ENCODE measurements around the gene EIF2AK2.

EIF2AK2 gene

GRCh38 chr2:37132914-37133313 lies 23.9 kb downstream of the EIF2AK2 start:
- TF ChIP-seq, protein P1, sequence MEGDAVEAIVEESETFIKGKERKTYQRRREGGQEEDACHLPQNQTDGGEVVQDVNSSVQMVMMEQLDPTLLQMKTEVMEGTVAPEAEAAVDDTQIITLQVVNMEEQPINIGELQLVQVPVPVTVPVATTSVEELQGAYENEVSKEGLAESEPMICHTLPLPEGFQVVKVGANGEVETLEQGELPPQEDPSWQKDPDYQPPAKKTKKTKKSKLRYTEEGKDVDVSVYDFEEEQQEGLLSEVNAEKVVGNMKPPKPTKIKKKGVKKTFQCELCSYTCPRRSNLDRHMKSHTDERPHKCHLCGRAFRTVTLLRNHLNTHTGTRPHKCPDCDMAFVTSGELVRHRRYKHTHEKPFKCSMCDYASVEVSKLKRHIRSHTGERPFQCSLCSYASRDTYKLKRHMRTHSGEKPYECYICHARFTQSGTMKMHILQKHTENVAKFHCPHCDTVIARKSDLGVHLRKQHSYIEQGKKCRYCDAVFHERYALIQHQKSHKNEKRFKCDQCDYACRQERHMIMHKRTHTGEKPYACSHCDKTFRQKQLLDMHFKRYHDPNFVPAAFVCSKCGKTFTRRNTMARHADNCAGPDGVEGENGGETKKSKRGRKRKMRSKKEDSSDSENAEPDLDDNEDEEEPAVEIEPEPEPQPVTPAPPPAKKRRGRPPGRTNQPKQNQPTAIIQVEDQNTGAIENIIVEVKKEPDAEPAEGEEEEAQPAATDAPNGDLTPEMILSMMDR (IDR thresholded peaks at IDR 0.05; ENCODE audit: borderline replicate concordance, control extremely low read depth, extremely low read depth, insufficient read depth, missing control alignments): no peak
- in situ Hi-C loops (cut with MboI; ENCODE audit: low sequenced_read_pairs, unreplicated experiment): no loop called here
- no peak for DNase-seq (ENCODE audit: low spot score)

DNA sequence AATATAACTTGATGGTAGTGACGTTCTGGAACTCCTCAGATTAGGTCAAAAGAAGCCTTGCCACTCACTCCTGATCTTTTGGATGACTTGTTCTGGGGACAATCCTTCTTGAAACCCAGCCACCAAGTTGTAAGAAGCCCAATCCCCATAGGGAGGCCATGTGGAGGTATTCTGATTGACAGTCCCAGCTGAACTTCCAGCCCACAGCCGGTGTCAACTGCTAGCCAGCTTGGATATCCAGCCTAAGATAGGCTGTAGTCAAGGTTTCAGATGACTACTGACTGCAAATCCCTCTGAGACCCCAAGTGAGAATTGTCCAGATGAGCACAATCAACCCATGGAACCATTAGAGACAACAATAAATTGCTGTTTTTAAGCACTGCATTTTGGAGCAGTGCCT lies 31.4 kb downstream of the EIF2AK2 start:
- in situ Hi-C loops (cut with MboI; ENCODE audit: low sequenced_read_pairs, unreplicated experiment): no loop called here
- TF ChIP-seq, protein P1 (IDR thresholded peaks at IDR 0.05; ENCODE audit: borderline replicate concordance, control extremely low read depth, extremely low read depth, insufficient read depth, missing control alignments): no peak
- DNase-seq (ENCODE audit: low spot score): no peak

GRCh38 chr2:37119157-37119556 lies 37.6 kb downstream of the EIF2AK2 start:
- no peak for DNase-seq (ENCODE audit: low spot score)
- TF ChIP-seq, protein P1 (IDR thresholded peaks at IDR 0.05; ENCODE audit: borderline replicate concordance, control extremely low read depth, extremely low read depth, insufficient read depth, missing control alignments): no peak
- in situ Hi-C loops (cut with MboI; ENCODE audit: low sequenced_read_pairs, unreplicated experiment): no loop called here

DNA sequence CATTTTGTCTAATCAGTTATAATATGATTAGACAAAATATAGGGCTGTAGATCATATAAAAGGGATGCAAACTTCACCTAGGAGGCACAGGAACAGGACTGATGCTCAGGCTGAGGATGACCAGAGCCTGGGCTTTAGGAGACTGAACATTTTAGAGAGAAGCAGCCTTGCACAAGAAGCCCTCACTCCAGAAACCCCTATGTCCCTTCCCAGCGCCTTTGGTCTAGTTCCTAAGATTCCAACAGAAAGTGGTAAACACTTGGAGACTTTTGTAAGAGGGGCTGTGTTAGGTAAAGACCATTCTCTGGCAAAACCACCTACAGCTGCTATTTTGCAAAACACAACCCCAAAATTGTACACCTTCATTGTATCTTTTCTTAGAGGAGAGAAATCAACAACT lies 39.2 kb downstream of the EIF2AK2 start:
- TF ChIP-seq, protein P1 (IDR thresholded peaks at IDR 0.05; ENCODE audit: borderline replicate concordance, control extremely low read depth, extremely low read depth, insufficient read depth, missing control alignments): no peak
- in situ Hi-C loops (cut with MboI; ENCODE audit: low sequenced_read_pairs, unreplicated experiment): no loop called here
- DNase-seq (ENCODE audit: low spot score): no peak

- TF ChIP-seq, protein P1 (IDR thresholded peaks at IDR 0.05; ENCODE audit: borderline replicate concordance, control extremely low read depth, extremely low read depth, insufficient read depth, missing control alignments): no peak
Observed at GRCh38 chr2:37111958-37112357, 44.8 kb downstream of the EIF2AK2 start.

DNA sequence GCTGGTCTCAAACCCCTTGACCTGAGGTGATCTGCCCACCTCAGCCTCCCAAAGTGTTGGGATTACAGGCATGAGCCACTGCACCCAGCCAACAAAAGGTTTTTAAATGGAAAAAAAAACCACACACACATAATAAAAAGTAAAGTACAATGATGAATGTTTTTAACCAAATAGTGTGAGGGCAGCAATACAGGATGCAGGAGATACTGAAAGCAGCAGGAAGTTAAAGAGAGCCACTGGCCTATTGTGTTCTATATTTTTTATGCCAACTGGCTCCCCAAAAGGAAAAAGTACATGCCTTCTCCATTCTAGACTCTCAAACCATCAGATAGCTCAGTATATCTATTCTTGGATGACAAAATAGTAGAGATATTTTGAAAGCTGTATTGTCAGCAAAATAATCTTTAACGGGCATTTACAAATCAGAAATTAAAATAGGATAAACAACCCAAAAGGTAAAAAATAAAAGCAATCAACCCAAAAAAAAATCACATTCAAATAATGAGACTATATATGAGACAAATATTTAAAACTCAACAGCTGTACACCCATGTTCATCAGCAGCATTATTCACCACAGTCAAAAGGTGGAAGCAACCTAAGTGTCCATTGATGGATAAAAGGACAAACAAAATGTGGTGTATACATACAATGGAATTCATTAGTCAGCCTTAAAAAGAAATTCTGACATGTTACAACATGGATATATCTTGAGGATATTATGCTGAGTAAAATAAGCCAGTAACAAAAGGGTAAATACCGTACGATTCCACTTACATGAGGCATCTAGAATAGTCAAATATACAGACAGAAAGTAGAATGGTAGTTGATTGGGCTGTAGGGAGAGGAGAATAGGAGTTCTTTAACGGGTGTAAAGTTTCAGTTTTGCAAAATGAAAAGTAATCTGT lies 46.2 kb downstream of the EIF2AK2 start:
- no peak for DNase-seq (ENCODE audit: low spot score)
- TF ChIP-seq, protein P1 (IDR thresholded peaks at IDR 0.05; ENCODE audit: borderline replicate concordance, control extremely low read depth, extremely low read depth, insufficient read depth, missing control alignments): no peak
- in situ Hi-C loops (cut with MboI; ENCODE audit: low sequenced_read_pairs, unreplicated experiment): no loop called here

More at GRCh38 chr2:37111958-37112357, 44.8 kb downstream of the EIF2AK2 start:
- no peak for DNase-seq (ENCODE audit: low spot score)
- in situ Hi-C loops (cut with MboI; ENCODE audit: low sequenced_read_pairs, unreplicated experiment): no loop called here

Data from GM13976 (cell line).